Measurements from ENCODE around the gene OMA1. TPM values are rescaled to one million over a fixed set of nuclear protein-coding genes. Genes with fewer than 3 reads are reported as not detected.

The OMA1 gene
- total RNA-seq, result 26.4 and 31.2 TPM in 2 replicates

DNA sequence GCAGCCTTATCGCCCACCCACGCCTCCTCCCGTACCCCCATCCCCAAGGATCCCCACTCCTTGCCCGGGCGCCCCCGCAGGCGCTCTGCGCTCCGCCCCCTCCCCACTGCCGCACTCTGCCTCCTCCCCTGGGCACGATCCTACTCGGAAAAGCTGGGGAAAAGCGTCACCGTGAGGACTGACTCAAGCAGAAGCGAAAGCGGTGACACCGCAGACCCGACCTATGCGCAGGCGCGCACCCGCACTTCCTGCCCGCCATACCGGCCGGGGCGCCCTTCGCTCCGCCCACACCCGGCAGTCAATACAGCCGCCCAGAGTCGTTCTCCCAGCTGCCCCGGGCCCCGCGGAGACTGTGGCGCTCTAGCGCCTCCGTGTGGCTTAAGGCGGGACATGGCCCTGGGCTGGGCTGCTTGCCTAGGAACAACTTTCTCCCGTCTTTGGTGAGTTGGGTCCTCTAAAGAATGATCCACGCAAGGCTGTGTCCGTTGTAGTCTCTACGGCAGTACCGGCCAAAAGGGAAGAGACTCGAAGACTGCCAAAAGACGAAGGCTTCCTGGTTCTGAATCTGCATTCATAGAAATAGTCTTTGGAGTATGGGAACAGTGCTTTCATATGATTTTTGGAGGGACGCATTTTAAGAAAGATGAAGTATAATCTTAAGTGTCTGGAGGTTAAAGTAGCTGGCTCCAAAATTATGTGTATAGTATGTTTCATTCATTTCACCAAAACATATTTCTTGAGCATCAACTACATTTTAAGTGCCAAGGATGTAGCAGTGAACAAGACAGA, at the start of gene OMA1:
OMA1 (minus strand) TSS at position 207 of the 789 bp plus-strand sequence. CDS start 7,432 bp downstream, outside the sequence.

DNA sequence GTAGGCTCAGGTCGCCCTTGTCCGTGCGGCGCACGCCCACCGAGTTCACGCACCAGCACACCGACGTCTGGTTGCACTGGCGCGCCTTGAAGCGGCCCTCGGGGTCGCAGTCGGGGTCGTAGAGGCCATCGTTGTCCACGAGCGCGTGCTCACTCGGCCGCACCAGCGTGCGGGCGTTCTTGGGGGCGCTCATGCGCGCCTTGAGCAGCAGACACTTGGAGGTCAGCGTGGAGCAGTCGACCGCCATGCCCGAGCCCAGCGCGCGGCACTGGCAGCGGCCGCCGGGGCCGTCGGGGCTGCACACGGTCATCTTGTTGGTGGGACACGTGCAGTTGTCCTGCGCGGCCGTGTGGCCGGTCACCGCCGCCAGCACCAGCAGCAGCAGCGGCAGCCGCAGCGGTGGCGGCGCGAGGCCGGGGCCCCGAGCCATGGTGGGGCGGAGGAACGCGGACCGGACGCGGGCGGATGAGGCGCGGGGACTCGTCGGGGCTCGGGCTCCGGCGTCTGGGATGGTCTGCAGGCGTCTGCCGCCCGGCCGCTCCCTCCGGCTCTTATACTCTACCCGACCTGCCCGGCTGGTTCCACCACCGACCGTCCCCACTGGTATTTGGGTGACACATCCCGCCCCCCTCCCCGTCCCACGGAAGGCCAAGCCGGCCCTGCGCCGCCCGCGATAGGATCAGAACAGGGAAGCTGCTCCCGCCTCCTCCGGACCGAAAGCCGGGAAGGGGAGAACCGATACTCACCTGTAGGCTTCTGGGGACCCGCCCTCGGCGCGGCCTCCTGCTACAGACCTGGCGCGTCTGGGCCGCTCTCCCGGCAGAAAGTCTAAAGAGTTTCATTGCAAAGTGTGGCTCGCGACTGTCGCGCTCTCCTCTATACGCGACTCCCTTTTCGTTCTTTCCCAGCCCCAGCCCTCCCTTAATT, 30.5 kb upstream of the OMA1 start, which contains the start of gene TACSTD2:
TACSTD2 (minus strand) TSS at position 526 of the 927 bp plus-strand sequence; CDS start at position 430, 96 bp downstream.

Other genes starting within 250 kb of the OMA1 start
- under 0.01 TPM in 1 of 2 replicates, not detected in the other for gene TACSTD2, start 30.5 kb upstream of the OMA1 start, total RNA-seq
- 6.9 and 8.3 TPM in 2 replicates for gene MYSM1, start 153.3 kb upstream of the OMA1 start, total RNA-seq
- 76.2 and 159 TPM in 2 replicates for gene JUN, start 237.3 kb upstream of the OMA1 start, total RNA-seq

Data from pericardium fibroblast (primary cell).